H1 (cell line): ENCODE results near the gene OSBP2. TPM values are rescaled to one million over a fixed set of nuclear protein-coding genes. Genes with fewer than 3 reads are reported as not detected.

ENCODE experiments used
- CTCF ChIA-PET: fragments of 300-600 bp; sonication (Branson Sonifier 250); formaldehyde crosslinking; loops from one replicate; lab custom pipeline; 2021; ENCODE audit not compliant: partially characterized antibody; lab: Charles Lee
- POLR2A ChIA-PET: fragments of 300-600 bp; sonication (Branson Sonifier 250); formaldehyde crosslinking; loops from one replicate; lab custom pipeline; 2021; ENCODE audit warnings: inconsistent platforms; ENCODE audit not compliant: partially characterized antibody; lab: Charles Lee
- DNase-seq, 2 experiments: peaks; one replicate each; pipeline versions ENCODE4 v3.0.0 to v3.0.0-alpha.2; 2010 to 2022; ENCODE audit warnings: low spot score in 2 of 2, low read depth in 1 of 2, mixed read lengths in 1 of 2
- FAIRE-seq: peaks from 2 replicates; lab custom pipeline; 2011; peaks lifted over from hg19 to GRCh38; lab: Jason Lieb, UNC
- H2AFZ ChIP-seq: 2 replicates; pipeline ENCODE4 v1.8.1; 2012; ENCODE audit warnings: low read length, inconsistent platforms
- H2AK5ac ChIP-seq: 2 replicates; pipeline ENCODE4 v1.6.1; 2013; ENCODE audit warnings: low read depth, low read length
- H2BK120ac ChIP-seq: replicated peaks from 2 replicates; pipeline ENCODE3; 2013; ENCODE audit warnings: low read depth, low read length, inconsistent platforms
- H2BK12ac ChIP-seq: 2 replicates; pipeline ENCODE4 v1.6.1; 2013; ENCODE audit warnings: low read depth, low read length
- H2BK15ac ChIP-seq: 2 replicates; pipeline ENCODE4 v1.6.1; 2013; ENCODE audit warnings: low read length
- H2BK20ac ChIP-seq: 2 replicates; pipeline ENCODE4 v1.6.1; 2013; ENCODE audit warnings: low read length
- H2BK5ac ChIP-seq: 2 replicates; pipeline ENCODE4 v1.6.1; 2013; ENCODE audit warnings: low read depth, low read length
- H3K14ac ChIP-seq: 2 replicates; pipeline ENCODE4 v1.6.1; 2013; ENCODE audit warnings: inconsistent platforms; ENCODE audit not compliant: insufficient read length
- H3K18ac ChIP-seq: 2 replicates; pipeline ENCODE4 v1.6.1; 2013; ENCODE audit warnings: low read length; ENCODE audit errors: extremely low read depth
- H3K23ac ChIP-seq: 2 replicates; pipeline ENCODE4 v1.6.1; 2013; ENCODE audit warnings: inconsistent platforms; ENCODE audit not compliant: insufficient read length
- H3K23me2 ChIP-seq: 2 replicates; pipeline ENCODE4 v1.6.1; 2013; ENCODE audit warnings: low read depth, low read length
- H3K27ac ChIP-seq: 2 replicates; pipeline ENCODE4 v1.6.1; 2011; ENCODE audit warnings: low read depth, low read length, inconsistent platforms
- H3K27me3 ChIP-seq, 4 experiments: replicated peaks in 1 of 4; 1 replicate in 1 of 4; 2 replicates in 3 of 4; pipeline versions ENCODE4 v1.6.1 to v1.8.1; 2011 to 2013; ENCODE audit warnings: low read length in 3 of 4, mild to moderate bottlenecking in 3 of 4, inconsistent platforms in 2 of 4, mixed read lengths in 2 of 4, moderate library complexity in 1 of 4; ENCODE audit not compliant: control insufficient read depth in 3 of 4, insufficient read depth in 3 of 4; ENCODE audit errors: extremely low read depth in 1 of 4
- H3K36me3 ChIP-seq, 4 experiments: 2 replicates each; pipeline versions ENCODE4 v1.6.1 to v1.8.1; 2011 to 2013; ENCODE audit warnings: mild to moderate bottlenecking in 4 of 4, low read length in 3 of 4, moderate library complexity in 2 of 4, control low read depth in 1 of 4, inconsistent platforms in 1 of 4; ENCODE audit not compliant: insufficient read depth in 4 of 4, control insufficient read depth in 2 of 4
- H3K4ac ChIP-seq: replicated peaks from 2 replicates; pipeline ENCODE3; 2013; ENCODE audit warnings: low read length, low read depth, mixed read lengths, inconsistent platforms; ENCODE audit not compliant: insufficient read length
- H3K4me1 ChIP-seq, 4 experiments: replicated peaks in 1 of 4; 1 replicate in 1 of 4; 2 replicates in 3 of 4; pipeline versions ENCODE4 v1.6.1 to v1.8.1; 2011 to 2013; ENCODE audit warnings: low read length in 3 of 4, inconsistent platforms in 2 of 4, mixed read lengths in 1 of 4; ENCODE audit not compliant: insufficient read depth in 4 of 4, control insufficient read depth in 3 of 4
- H3K4me2 ChIP-seq, 2 experiments: 2 replicates each; pipeline versions ENCODE4 v1.6.1 to v1.8.1; 2011 to 2013; ENCODE audit warnings: low read depth in 2 of 2, low read length in 2 of 2, control low read depth in 1 of 2, inconsistent platforms in 1 of 2, mild to moderate bottlenecking in 1 of 2; ENCODE audit not compliant: insufficient read depth in 1 of 2
- H3K4me3 ChIP-seq, 4 experiments: fragments of 200-600, 300-600 bp in 1 of 4; sonication (generic), shearing (Covaris generic), sonication (Bioruptor Twin) in 1 of 4; 2 replicates each; pipeline versions ENCODE4 v1.5.1 to v1.8.1; 2011 to 2016; ENCODE audit warnings: low read length in 4 of 4, low read depth in 3 of 4, control low read depth in 2 of 4, inconsistent platforms in 2 of 4, mild to moderate bottlenecking in 2 of 4, mixed read lengths in 1 of 4, moderate library complexity in 1 of 4; ENCODE audit not compliant: insufficient read depth in 2 of 4; ENCODE audit errors: extremely low read depth in 1 of 4
- H3K56ac ChIP-seq: replicated peaks from 2 replicates; pipeline ENCODE3; 2013; ENCODE audit warnings: low read depth, mild to moderate bottlenecking, mixed read lengths, low read length, inconsistent platforms; ENCODE audit not compliant: insufficient read length
- H3K79me1 ChIP-seq: 2 replicates; pipeline ENCODE4 v1.6.1; 2013; ENCODE audit warnings: low read depth, low read length, control low read depth
- H3K79me2 ChIP-seq, 2 experiments: 2 replicates each; pipeline versions ENCODE4 v1.6.1 to v1.8.1; 2012 to 2013; ENCODE audit warnings: low read length in 2 of 2, mild to moderate bottlenecking in 2 of 2, inconsistent platforms in 1 of 2; ENCODE audit not compliant: insufficient read depth in 2 of 2, control insufficient read depth in 1 of 2
- H3K9ac ChIP-seq, 4 experiments: replicated peaks in 1 of 4; 1 replicate in 1 of 4; 2 replicates in 3 of 4; pipeline versions ENCODE4 v1.6.1 to v1.8.1; 2011 to 2013; ENCODE audit warnings: low read depth in 3 of 4, low read length in 3 of 4, control low read depth in 2 of 4, mild to moderate bottlenecking in 2 of 4, moderate library complexity in 2 of 4, inconsistent platforms in 1 of 4; ENCODE audit errors: extremely low read depth in 1 of 4
- H3K9me3 ChIP-seq, 2 experiments: 2 replicates each; pipeline versions ENCODE4 v1.6.1 to v1.8.1; 2012 to 2013; ENCODE audit warnings: mild to moderate bottlenecking in 2 of 2, moderate library complexity in 2 of 2, control low read depth in 1 of 2, inconsistent platforms in 1 of 2, low read depth in 1 of 2, low read length in 1 of 2, mixed read lengths in 1 of 2; ENCODE audit not compliant: insufficient read depth in 2 of 2
- H4K20me1 ChIP-seq, 2 experiments: replicated peaks in 1 of 2; 2 replicates each; pipeline versions ENCODE3 to v1.8.1; 2011 to 2013; ENCODE audit warnings: inconsistent platforms in 2 of 2, low read length in 2 of 2, mild to moderate bottlenecking in 1 of 2; ENCODE audit not compliant: insufficient read depth in 2 of 2, control insufficient read depth in 1 of 2
- H4K5ac ChIP-seq: 2 replicates; pipeline ENCODE4 v1.6.1; 2013; ENCODE audit warnings: low read length, low read depth, mixed read lengths, inconsistent platforms; ENCODE audit not compliant: insufficient read length
- H4K8ac ChIP-seq: 2 replicates; pipeline ENCODE4 v1.8.0; 2013; ENCODE audit warnings: mild to moderate bottlenecking, moderate library complexity, low read length, inconsistent platforms; ENCODE audit not compliant: insufficient read depth; ENCODE audit errors: extremely low read depth
- H4K91ac ChIP-seq: replicated peaks from 2 replicates; pipeline ENCODE3; 2013; ENCODE audit warnings: low read length, mixed read lengths, inconsistent platforms; ENCODE audit not compliant: insufficient read length
- KDM1A ChIP-seq: fragments of 200-600, 300-600 bp; sonication (generic); IDR thresholded peaks from 2 replicates; pipeline ENCODE4 v1.7.1; 2016; ENCODE audit warnings: mild to moderate bottlenecking, low read length, borderline replicate concordance
- KDM4A ChIP-seq: IDR thresholded peaks from one replicate; pipeline ENCODE4 v1.7.1; 2012; ENCODE audit warnings: low read depth, mild to moderate bottlenecking, moderate library complexity, low read length, inconsistent platforms; ENCODE audit not compliant: severe bottlenecking
- WGBS, 2 experiments: shearing (Covaris generic) in 1 of 2; methylation state at CpG; one replicate each; pipeline versions ENCODE4 v1.1.6 to v1.1.7; 2013 to 2015; ENCODE audit warnings: low lambda C conversion rate in 2 of 2, mixed read lengths in 2 of 2, inconsistent platforms in 1 of 2, low coverage in 1 of 2, missing lambda C conversion rate in 1 of 2; ENCODE audit not compliant: insufficient replicate concordance in 2 of 2, insufficient coverage in 1 of 2, insufficient read length in 1 of 2; ENCODE audit errors: extremely low coverage in 1 of 2, missing lambda C conversion rate in 1 of 2; 5-methylcytosine and 5-hydroxymethylcytosine counted together
- polyA plus RNA-seq, 7 experiments: library from polyadenylated mRNA; depleted of rRNA in 3 of 7; stranded (reverse) in 5 of 7; unstranded in 2 of 7; fragments of >200 nt in 5 of 7; fragments of 200-250 nt in 2 of 7; gene quantifications; 1 replicate in 5 of 7; 2 replicates in 1 of 7; 4 replicates in 1 of 7; pipeline versions ENCODE4 v1.2.1 to v1.2.3, GENCODE V29; 2011 to 2013; ENCODE audit warnings: missing spikeins in 2 of 7, mixed read lengths in 2 of 7
- total RNA-seq: library from RNA; stranded (reverse); fragmentation: NEBNext Ultra II Directional; extraction: Animal tissue kit (Norgen Biotek cat#: 25700); gene quantifications from 2 replicates; pipeline ENCODE4 v1.2.1, GENCODE V29; 2021

Gene OSBP2
- total and polyA plus RNA-seq, 2 of the 8 experiments (the other 6 are each of a cell fraction or from before 2014, with no cell fraction given): 3.4 to 3.7 TPM

DNA sequence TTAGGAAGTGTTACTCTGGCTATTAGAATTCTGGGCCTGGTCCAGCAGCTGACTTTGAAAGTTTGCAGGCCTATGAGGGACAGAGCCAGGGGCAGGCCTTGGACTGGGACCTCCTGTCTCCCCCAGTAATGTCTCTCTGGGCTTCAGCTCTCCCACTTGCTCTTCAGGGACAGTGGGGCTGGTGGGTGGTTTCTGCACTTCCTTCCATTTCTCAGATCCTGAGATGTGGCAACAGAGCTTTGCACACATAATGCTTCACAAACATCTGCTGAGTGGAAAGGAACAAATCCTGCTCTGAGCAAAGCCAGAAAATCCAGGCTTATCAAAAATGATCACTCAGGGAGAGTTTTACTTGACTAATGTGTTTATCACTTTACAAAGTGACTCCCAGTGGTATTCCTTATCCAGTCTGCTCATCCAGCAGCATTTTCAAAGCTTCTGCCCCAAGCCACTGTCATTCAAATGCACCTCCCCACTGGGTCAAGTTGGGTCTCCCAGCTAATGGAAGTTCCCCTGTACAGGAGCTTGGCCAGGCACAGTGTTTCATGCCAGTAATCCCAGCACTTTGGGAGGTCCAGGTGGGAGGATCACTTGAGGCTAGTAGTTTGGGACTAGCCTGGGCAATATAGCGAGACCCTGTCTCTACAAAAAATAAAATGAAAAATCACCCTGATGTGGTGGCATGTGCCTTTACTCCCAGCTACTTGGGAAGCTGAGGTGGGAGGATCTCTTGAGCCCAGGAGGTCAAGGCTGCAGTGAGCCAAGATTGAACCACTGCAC is 13.5 kb upstream of the OSBP2 start:
- WGBS, 2 experiments: 100% methylated on average over 1 of the region's 1 CpG; no CpG with 5 or more reads in 1 of the 2 experiments
- H3K56ac ChIP-seq: no peak overlapping the region
- H3K27me3 ChIP-seq: no peaks in the 10 kb centered on the region; a peak in 1 of 7 replicates
- H3K9ac ChIP-seq: no peak overlapping the region
- H2AFZ ChIP-seq: no peak overlapping the region
- no peak overlapping the region for H3K23ac ChIP-seq
- no peaks in the 10 kb centered on the region for H3K36me3 ChIP-seq
- H2BK20ac ChIP-seq: 0 out of 2 replicates have a peak overlapping the region, but pooled peaks have one; percentile 25
- DNase-seq (no peak), FAIRE-seq (peak; percentile 45)
- no peak overlapping the region for H2BK15ac ChIP-seq
- H4K5ac ChIP-seq: no peak overlapping the region
- no peak overlapping the region for H3K4me3 ChIP-seq
- no peak overlapping the region for H2AK5ac ChIP-seq
- H2BK120ac ChIP-seq: no peak overlapping the region
- no peak overlapping the region for H2BK12ac ChIP-seq
- no peak overlapping the region for H3K18ac ChIP-seq
- no peaks in the 10 kb centered on the region for H3K9me3 ChIP-seq
- no peak overlapping the region for H3K27ac ChIP-seq
- no peaks in the 10 kb centered on the region for H3K23me2 ChIP-seq
- no peak overlapping the region for H4K91ac ChIP-seq
- ChIA-PET CTCF (interaction anchor here (1.6 to 2.1 kb wide), 2 partner anchors 13 to 47 kb away, joined by 5 to 9 read pairs; partner anchors contain the start of gene DUSP18), POLR2A (interaction anchor here (1.4 kb wide), 1 partner anchor 10 kb away, joined by 3 read pairs; no protein-coding TSS in a partner anchor)
- no peaks in the 10 kb centered on the region; the same call in 1 of the 2 replicates for H3K79me1 ChIP-seq
- peaks cover 0 to 9% (median 3%) of the 10 kb centered on the region in 4 experiments; a peak in 5 of 7 replicates for H3K4me1 ChIP-seq
- H4K8ac ChIP-seq: no peak overlapping the region; the same call in 1 of the 2 replicates
- TF ChIP-seq KDM4A (no peak), KDM1A (peak; percentile 51; the same call in 1 of the 2 replicates)
- H3K4me2 ChIP-seq: peak overlapping the region in 1 of 2 experiments; percentile 41; a peak in 1 of 4 replicates
- H3K4ac ChIP-seq: no peak overlapping the region
- no peak overlapping the region for H3K14ac ChIP-seq
- no peaks in the 10 kb centered on the region for H3K79me2 ChIP-seq
- H4K20me1 ChIP-seq: no peaks in the 10 kb centered on the region
- H2BK5ac ChIP-seq: no peak overlapping the region; the same call in 1 of the 2 replicates
